Omental fat pad (tissue), 4 donors: Measurements from ENCODE around the gene S100A12. TPM values are rescaled to one million over a fixed set of nuclear protein-coding genes. Genes with fewer than 3 reads are reported as not detected.

Experiments
- ATAC-seq: fragments of 150-250 bp; one replicate; pipeline ENCODE4 v1.9.1; 2016; ENCODE audit warnings: mild to moderate bottlenecking, moderate library complexity; ENCODE audit not compliant: low FRiP score
- DNase-seq: peaks from one replicate; pipeline ENCODE4 v3.0.0-alpha.2; 2019; ENCODE audit warnings: low spot score
- CTCF ChIP-seq, 3 donors: fragments of 450-650 bp; IDR thresholded peaks; one replicate each; pipeline ENCODE4 v1.5.1; 2016 to 2017; ENCODE audit warnings: antibody characterized with exemption in 3 of 3, mild to moderate bottlenecking in 3 of 3, moderate library complexity in 2 of 3
- total RNA-seq, 4 donors: library from RNA; depleted of rRNA; stranded (reverse); fragments of >200 nt; gene quantifications; one replicate each; pipeline ENCODE4 v1.1.0, GENCODE V29; 2016

The S100A12 gene
- total RNA-seq, 4 donors from 2014 or later, result 4.2 to 59.0 (median 9.6) TPM

DNA sequence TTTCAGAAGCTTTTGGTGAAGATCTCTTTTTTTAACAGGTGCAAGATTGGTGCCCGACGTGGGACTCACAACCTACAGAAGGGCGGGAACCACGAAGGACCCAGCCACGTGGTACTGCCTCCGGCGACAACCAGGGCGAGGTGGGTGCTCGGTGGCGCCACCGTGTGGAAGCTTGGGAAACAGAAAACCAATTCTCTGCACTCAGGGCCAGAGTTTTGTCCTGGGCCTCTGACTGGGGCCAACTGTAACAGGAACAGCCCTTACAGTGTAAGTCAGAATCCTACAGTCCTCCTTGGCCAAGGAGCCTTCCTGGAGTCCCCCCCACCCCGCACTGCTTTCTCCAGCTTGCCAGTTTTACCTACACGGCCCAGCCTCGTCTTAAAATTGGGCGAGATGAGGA, 29.3 kb upstream of the S100A12 start:
- ATAC-seq, result no peak
- no peak for DNase-seq
- TF ChIP-seq CTCF (IDR thresholded peaks at IDR 0.05), result no peak

DNA sequence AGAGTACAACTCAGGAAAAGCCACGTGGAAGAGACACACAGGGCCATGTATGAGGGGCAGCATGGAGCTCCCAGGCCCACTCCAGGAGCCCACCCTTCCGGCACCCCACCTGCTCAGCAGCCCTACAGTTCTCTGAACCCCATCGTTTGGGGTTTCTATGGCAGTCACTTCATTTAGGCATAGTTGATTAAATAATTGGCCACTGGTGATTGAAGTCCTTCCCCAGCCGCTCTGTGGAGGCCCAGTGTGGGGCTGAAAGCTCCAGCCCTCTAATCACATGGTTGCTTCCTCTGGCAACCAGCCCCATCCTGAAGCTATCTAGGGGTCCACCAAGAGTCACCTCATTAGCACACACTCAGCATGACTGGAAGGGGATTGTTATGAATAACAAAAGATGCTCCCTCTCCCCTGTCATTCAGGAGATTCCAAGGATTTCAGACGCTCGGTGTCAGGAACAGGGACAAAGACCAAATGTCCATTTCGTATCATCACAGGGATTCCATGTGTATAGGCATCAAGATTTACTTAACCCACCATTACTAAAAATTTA, 28.7 kb upstream of the S100A12 start:
- TF ChIP-seq CTCF (IDR thresholded peaks at IDR 0.05), result no peak
- ATAC-seq (no peak), DNase-seq (no peak)

DNA sequence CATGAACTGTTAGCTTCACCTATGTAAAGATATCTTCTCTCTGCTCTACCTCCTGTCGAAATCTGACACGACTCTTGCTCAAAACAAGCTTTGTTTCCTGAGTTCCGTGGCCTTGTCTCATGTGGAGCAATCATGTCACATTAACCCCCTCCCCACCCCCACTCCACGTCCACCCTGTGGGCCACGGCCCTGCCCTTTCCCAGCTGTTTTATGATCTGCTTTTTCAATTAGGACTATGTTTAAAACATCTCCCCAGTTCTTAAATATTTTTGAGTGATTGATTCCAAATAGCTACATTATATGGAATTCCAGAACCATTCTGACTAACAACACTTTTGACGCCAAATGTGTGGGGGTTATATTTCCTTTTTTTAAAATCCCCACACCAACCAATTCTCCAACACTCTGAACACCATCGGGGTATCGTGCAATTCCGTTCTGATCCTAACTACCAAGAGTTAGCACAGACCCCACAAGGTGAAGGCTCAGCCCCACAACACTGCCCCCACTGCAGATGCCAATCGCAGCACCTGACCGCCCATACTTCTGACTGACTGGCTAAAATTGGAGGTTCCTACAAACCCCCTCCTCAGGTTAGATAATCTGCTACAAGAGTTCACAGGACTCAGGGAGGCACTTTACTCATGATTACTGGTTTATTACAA, 28.1 kb upstream of the S100A12 start:
- ATAC-seq (no peak), DNase-seq (no peak)
- no peak for TF ChIP-seq CTCF (IDR thresholded peaks at IDR 0.05)

GRCh38 chr1:153402226-153402625, 26.8 kb upstream of the S100A12 start:
- TF ChIP-seq CTCF (IDR thresholded peaks at IDR 0.05), result no peak
- ATAC-seq, result no peak

DNA sequence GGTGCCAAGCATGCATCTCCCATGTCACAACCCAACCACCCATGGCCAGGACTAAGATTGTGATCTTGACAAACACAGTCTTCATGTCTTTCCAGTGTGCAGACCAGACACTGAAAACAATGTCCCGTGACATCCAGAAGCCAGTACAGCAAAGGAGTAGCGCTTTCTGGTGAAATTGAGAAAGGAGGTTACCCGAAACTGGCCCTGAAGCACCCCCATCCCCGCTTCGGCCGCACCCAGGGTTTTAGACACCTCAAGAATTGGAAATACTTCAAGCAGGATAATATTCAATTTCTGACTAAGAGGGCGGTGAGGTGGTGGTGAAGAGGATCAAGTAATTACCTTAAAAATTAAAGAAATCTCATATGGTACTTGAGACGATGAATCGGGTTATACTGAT, 26.0 kb upstream of the S100A12 start:
- ATAC-seq (no peak), DNase-seq (no peak)
- no peak for TF ChIP-seq CTCF (IDR thresholded peaks at IDR 0.05)

More at GRCh38 chr1:153402226-153402625, 26.8 kb upstream of the S100A12 start:
- DNase-seq, result no peak

GRCh38 chr1:153400244-153400643, 24.8 kb upstream of the S100A12 start:
- DNase-seq (no peak), ATAC-seq (no peak)
- TF ChIP-seq CTCF (IDR thresholded peaks at IDR 0.05), result no peak

DNA sequence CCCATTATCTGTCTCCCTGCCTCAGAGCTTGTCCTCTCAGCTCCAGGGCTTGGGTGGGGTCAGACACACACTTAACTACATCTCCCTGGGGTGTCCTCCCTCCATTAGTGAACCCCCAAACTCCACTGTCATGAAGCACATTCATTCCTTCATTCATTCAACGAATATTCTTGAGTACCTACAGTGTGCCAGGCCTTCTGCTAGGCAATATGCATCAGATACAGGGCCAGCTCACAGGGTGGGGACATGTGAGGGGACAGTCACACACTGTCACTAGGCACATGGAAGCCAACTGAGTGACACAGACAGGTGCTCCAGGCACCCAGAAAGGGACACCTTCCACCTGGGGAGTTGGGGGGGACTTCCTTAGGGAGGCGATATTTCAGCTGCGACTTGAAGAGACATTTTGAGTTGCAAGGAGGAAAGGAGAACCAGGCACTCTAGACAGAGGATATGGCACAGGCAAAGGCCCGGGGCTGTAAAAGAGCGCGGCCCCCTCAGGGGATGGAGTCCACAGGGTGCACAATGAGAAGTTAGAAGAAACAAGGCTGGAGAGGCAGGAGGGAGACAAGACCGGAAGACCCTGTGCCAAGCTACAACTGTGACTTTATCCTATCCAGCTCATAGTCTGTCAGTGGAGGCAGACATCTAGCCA, 24.1 kb upstream of the S100A12 start:
- no peak for TF ChIP-seq CTCF (IDR thresholded peaks at IDR 0.05)
- ATAC-seq (no peak), DNase-seq (no peak)
